Skeletal muscle satellite cell (primary cell): ENCODE data around the gene CNPY1.

Source experiments
- H3K27me3 ChIP-seq: 2 replicates; pipeline ENCODE4 v1.7.0; 2013; ENCODE audit warnings: low read length; ENCODE audit not compliant: control insufficient read depth, insufficient read depth
- H3K36me3 ChIP-seq: 2 replicates; pipeline ENCODE4 v1.7.0; 2013; ENCODE audit warnings: mild to moderate bottlenecking, control low read depth, low read length; ENCODE audit not compliant: insufficient read depth
- H3K4me1 ChIP-seq: 2 replicates; pipeline ENCODE4 v1.7.0; 2013; ENCODE audit warnings: low read length; ENCODE audit not compliant: control insufficient read depth, insufficient read depth
- H3K4me2 ChIP-seq: 2 replicates; pipeline ENCODE4 v1.7.0; 2013; ENCODE audit warnings: mild to moderate bottlenecking, low read length
- H3K4me3 ChIP-seq: 2 replicates; pipeline ENCODE4 v1.7.0; 2013; ENCODE audit warnings: low read length
- H3K9ac ChIP-seq: 2 replicates; pipeline ENCODE4 v1.7.0; 2013; ENCODE audit warnings: mild to moderate bottlenecking, low read depth, low read length, moderate library complexity
- H3K9me3 ChIP-seq: replicated peaks from 2 replicates; pipeline ENCODE4 v1.7.0; 2013; ENCODE audit warnings: mild to moderate bottlenecking, control low read depth, low read length

Gene CNPY1

DNA sequence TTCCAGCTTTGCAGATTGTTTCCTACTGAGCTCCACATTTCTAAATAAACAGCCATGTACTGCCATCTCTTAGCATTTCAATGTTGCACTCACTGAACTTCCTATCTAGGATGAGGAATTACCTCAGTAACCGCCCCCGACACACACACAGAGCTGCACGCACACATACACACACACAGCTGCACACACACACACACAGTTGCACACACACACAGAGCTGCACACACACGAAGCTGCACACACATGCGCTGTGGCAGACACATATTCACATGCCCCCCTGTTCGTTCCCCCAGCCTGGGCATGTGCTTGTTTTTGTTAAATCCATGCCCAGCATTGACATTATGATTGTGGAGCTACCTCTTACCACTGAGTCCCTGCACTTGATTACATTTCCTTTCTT, 39.6 kb upstream of the CNPY1 start:
- Histone ChIP-seq H3K9ac (no peak overlapping the region), H3K27me3 (peaks cover 16% of the 10 kb centered on the region), H3K4me1 (no peaks in the 10 kb centered on the region), H3K36me3 (no peaks in the 10 kb centered on the region), H3K4me2 (no peak overlapping the region), H3K9me3 (no peaks in the 10 kb centered on the region), H3K4me3 (no peak overlapping the region)

DNA sequence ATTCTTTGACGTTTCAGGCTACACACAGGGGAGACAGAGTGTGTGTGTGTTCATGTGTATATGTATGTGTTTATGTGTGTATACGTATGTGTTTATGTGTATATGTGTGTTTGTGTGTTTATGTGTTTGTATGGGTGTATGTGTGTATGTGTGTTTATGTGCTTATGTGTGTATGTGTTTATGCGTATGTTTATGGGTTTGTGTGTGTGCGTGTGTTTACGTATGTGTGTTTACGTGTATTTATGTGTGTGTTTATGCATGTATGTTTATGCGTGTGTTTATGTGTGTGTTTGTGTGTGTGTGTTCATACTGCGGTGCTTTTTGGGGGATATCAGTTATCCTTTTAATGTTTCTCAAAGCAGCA, 39.2 kb upstream of the CNPY1 start:
- Histone ChIP-seq H3K4me1 (no peaks in the 10 kb centered on the region), H3K4me2 (no peak overlapping the region), H3K9ac (no peak overlapping the region), H3K27me3 (peaks cover 16% of the 10 kb centered on the region), H3K36me3 (no peaks in the 10 kb centered on the region), H3K9me3 (no peaks in the 10 kb centered on the region), H3K4me3 (no peak overlapping the region)

DNA sequence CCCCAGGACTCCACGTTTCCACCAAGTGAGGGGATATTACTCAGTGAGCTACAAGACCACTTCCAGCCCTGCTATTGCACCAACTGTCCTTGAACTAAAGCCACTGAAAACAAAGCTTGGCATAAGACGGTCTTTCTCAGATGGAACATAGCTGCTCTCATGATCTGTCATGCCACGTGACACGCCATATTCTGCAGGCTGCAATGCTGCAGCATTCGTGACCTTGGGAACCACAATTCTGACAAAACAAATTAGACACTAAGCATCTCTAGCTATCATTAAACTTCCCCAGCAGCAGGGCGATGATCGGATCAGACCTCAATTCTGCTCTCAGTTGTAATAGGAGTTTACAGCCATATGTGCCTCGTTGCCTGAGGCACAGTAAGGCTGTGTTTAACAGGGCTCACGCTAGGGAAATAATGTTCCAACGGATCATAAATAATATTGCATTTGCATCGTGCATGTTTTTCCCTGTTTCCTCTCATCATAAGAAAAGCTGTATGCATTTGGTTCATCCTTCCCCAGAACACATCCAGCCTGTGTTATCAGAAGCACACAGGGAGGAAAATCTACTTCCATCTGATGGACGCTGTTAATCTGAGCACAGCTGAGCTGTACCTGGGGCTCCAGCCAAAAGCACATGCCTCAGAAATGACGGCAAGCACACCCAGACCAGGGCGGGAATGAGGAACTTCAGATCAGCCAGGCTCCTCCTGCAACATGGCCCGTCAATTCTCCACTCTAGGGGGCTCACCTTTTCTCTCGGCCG, 38.6 kb upstream of the CNPY1 start:
- H3K9me3 ChIP-seq, result no peaks in the 10 kb centered on the region
- no peaks in the 10 kb centered on the region for H3K36me3 ChIP-seq
- H3K4me1 ChIP-seq, result no peaks in the 10 kb centered on the region
- H3K27me3 ChIP-seq, result peaks cover 16% of the 10 kb centered on the region
- no peak overlapping the region for H3K9ac ChIP-seq
- H3K4me2 ChIP-seq, result no peak overlapping the region
- no peak overlapping the region for H3K4me3 ChIP-seq

DNA sequence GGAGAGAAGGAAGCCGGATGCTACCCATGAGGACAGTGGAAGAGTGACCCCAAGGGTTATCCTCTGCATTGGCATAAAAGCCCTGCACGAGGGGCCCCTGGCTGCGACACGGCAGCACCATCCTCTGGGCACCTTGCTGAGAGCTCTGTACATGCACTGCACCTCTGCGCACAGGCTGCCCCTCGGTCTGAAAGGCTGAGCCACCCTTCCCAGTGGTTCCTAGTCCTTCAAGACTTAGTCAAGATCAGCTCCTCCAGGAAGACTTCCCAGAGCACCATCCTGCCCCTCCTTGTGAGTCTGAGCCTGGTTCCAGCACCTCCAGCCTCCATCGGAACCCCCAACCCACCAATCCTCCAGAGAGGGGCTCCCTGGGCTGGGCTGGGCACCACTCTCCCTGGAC, 37.9 kb upstream of the CNPY1 start:
- no peaks in the 10 kb centered on the region for H3K36me3 ChIP-seq
- no peak overlapping the region for H3K4me3 ChIP-seq
- no peak overlapping the region for H3K4me2 ChIP-seq
- H3K4me1 ChIP-seq, result no peaks in the 10 kb centered on the region
- H3K9me3 ChIP-seq, result no peaks in the 10 kb centered on the region
- H3K9ac ChIP-seq, result no peak overlapping the region
- H3K27me3 ChIP-seq, result peaks cover 16% of the 10 kb centered on the region

DNA sequence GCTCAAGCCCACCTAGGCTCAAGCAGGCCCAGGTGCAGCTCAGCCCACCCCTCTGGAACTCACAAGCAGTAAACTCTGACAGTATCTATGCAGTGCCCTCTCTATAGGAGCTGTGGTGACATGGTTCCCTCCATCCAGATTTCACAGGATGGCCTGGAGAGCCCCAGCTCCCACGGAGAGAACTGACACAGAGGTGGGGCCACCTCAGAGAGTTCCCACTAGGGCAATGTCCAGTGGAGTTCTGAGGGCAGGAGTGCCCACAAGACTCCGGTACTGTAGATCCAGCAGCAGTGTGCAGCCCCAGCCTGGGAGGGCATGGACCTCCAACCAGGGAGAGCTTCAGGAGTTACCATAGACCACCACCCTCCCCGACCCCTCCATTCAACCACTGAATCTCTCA, 37.3 kb upstream of the CNPY1 start:
- Histone ChIP-seq H3K9ac (no peak overlapping the region), H3K4me3 (no peak overlapping the region), H3K9me3 (no peaks in the 10 kb centered on the region), H3K4me1 (no peaks in the 10 kb centered on the region), H3K4me2 (no peak overlapping the region), H3K27me3 (peaks cover 16% of the 10 kb centered on the region), H3K36me3 (no peaks in the 10 kb centered on the region)

DNA sequence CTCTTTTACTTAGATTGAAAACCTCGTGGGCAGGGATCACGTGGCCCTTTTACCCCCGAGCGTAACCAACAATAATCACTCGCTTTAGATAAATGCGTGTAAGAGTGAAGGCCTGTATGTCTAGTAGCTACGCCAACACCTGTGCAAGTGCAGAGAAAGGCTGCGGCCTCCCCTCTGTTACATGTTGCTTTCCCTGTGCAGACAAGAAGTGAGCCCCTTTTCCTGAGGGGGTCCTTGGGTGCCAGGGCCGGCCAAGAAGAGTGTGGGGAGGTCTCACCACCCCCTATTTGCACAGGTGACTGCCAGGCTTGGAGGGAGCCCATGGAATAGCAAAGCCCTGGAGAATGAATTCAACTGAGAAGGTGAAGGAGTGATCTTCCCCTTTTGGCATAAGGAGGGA, 35.6 kb upstream of the CNPY1 start:
- Histone ChIP-seq H3K4me1 (no peaks in the 10 kb centered on the region), H3K4me3 (no peak overlapping the region), H3K9ac (no peak overlapping the region), H3K36me3 (no peaks in the 10 kb centered on the region), H3K9me3 (no peaks in the 10 kb centered on the region), H3K27me3 (peaks cover 16% of the 10 kb centered on the region), H3K4me2 (no peak overlapping the region)

DNA sequence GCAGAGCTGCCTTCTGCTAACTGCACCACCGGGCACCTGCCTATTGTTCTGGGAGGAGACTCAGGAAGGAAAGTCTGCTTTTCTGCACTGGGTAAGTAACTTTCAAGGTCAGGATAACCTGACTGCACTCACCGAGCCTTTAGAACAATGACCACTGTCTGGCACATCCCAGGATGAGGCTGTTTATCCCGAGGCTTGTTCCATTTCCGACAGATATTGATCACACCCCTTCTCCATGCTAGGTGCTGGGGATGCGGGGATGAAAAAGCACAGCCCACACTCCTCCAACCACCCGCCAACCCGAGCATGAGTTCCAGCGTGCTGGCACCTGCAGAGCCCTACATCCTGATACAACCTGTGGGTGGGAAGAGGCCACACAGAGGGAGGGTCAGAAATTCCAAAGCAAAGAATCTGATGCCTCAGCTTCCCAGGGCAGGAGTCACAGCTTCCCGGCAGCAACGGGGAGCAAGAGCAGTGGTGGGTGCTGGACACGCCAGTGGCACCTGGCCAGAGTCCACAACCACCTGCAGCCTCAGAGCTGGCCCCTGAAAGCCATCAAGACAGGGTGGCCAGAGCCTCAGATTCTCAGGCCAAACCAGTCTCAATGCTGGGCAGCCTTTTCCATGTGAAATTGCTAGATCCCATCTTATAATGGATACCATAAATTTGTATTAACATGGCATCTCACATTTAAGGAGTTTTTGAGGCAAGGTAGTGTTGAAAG, 34.9 kb upstream of the CNPY1 start:
- Histone ChIP-seq H3K27me3 (peaks cover 16% of the 10 kb centered on the region), H3K36me3 (no peaks in the 10 kb centered on the region), H3K4me3 (no peak overlapping the region), H3K9me3 (no peaks in the 10 kb centered on the region), H3K9ac (no peak overlapping the region), H3K4me2 (no peak overlapping the region), H3K4me1 (no peaks in the 10 kb centered on the region)

DNA sequence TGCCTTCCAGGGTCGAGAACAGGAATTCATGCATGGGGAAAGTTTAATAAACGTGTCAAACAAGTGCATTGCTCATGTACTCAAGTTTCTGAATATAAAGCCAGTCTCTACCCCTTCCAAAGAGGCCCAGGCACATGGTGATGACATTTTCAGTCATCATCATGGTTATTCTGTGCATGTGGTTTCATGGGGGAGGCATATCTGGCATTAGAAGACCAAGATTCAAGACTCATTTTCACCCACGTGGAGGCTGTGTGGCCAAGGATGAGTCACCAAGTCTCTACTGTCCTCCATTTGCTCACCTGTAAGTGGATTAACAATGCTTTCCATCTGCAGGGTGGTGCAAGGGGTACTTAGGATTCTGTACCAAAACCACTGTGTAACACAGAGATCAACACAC, 34.0 kb upstream of the CNPY1 start:
- no peaks in the 10 kb centered on the region for H3K36me3 ChIP-seq
- H3K9ac ChIP-seq, result no peak overlapping the region

DNA sequence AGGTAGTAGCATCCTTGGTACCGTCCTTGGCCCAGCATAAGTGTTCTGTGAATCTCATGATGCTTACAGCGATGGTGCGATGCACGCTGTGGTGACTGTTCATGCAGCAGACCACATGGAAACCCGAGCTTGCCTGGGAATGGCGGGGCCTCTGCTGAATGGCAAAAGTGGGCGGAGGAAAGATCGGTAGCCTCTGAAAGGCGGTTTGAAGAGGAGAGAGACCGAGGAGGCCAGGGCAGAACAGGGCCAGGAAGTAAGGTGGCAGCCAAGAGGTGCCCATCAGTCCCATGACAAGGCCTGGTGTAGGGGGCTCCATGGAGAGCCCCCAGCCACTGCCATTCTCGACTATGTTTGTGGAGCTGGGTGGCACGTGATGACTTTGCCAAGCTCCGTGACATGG, 33.2 kb upstream of the CNPY1 start:
- peaks cover 14% of the 10 kb centered on the region for H3K27me3 ChIP-seq
- H3K4me3 ChIP-seq, result no peak overlapping the region
- no peak overlapping the region for H3K9ac ChIP-seq
- H3K4me2 ChIP-seq, result no peak overlapping the region
- H3K4me1 ChIP-seq, result no peaks in the 10 kb centered on the region
- H3K9me3 ChIP-seq, result no peaks in the 10 kb centered on the region
- no peaks in the 10 kb centered on the region for H3K36me3 ChIP-seq

More for the DNA sequence above, 34.0 kb upstream of the CNPY1 start:
- Histone ChIP-seq H3K4me2 (no peak overlapping the region), H3K4me3 (no peak overlapping the region), H3K9me3 (no peaks in the 10 kb centered on the region), H3K4me1 (no peaks in the 10 kb centered on the region), H3K27me3 (peaks cover 16% of the 10 kb centered on the region)

DNA sequence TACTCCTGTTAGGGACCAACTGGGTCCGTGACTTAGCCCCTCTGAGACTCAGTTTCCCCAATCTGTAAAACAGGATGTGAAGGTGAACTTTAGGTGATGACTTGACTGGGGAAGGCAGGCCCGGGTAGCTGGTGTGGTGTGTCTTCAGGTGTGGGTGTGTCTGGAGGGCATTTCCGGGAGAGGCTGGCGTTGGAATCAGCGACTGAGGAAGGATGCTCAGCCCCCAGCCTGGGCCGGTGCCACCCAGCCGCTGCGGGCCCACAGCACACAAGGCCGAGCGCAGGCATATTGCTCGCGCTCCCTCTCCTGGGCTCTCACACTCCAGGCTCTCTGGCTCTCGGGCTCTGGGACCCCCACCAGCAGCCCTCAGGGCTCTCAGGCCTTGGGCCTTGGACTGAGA, 31.7 kb upstream of the CNPY1 start:
- Histone ChIP-seq H3K4me1 (no peaks in the 10 kb centered on the region), H3K27me3 (peaks cover 5% of the 10 kb centered on the region), H3K9ac (no peak overlapping the region), H3K9me3 (no peaks in the 10 kb centered on the region), H3K4me3 (no peak overlapping the region), H3K36me3 (no peaks in the 10 kb centered on the region), H3K4me2 (no peak overlapping the region)

DNA sequence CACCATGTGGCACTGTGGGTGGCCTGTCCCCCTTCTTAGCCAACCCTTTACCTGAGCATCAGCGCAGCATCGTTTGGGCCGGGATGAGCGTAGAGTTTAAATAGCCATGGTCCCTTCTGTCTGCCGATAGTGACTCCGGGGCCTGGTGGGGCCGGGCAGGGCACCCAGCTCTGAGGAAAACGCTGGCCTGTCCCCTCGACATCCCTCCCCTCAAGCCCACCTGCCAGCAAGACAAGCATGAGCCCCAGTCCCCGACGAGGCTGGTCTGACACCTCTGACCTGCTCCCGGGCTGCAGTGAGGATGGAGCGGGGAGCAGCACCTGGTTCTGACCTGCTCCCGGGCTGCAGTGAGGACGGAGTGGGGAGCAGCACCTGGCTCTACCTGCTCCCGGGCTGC, 31.1 kb upstream of the CNPY1 start:
- no peaks in the 10 kb centered on the region for H3K4me1 ChIP-seq
- H3K27me3 ChIP-seq, result peaks cover 5% of the 10 kb centered on the region
- H3K36me3 ChIP-seq, result no peaks in the 10 kb centered on the region

More for the DNA sequence above, 31.1 kb upstream of the CNPY1 start:
- H3K9me3 ChIP-seq, result no peaks in the 10 kb centered on the region
- H3K4me3 ChIP-seq, result no peak overlapping the region
- H3K9ac ChIP-seq, result no peak overlapping the region
- H3K4me2 ChIP-seq, result no peak overlapping the region
